Kidney epithelial cell (primary cell): Measurements from ENCODE around the gene MYO5C. TPM values are rescaled to one million over a fixed set of nuclear protein-coding genes. Genes with fewer than 3 reads are reported as not detected.

Experiments used
- DNase-seq: peaks from one replicate; pipeline ENCODE4 v3.0.0-alpha.2; 2010; ENCODE audit warnings: low read depth
- H3K27me3 ChIP-seq: 2 replicates; pipeline ENCODE4 v1.6.0; 2011; ENCODE audit warnings: low read length; ENCODE audit not compliant: control insufficient read depth, insufficient read depth
- H3K36me3 ChIP-seq: 2 replicates; pipeline ENCODE4 v1.5.1; 2011; ENCODE audit warnings: low read length; ENCODE audit not compliant: control insufficient read depth, insufficient read depth
- H3K4me3 ChIP-seq: 2 replicates; pipeline ENCODE4 v1.5.1; 2011; ENCODE audit warnings: low read depth, mild to moderate bottlenecking, control low read depth, low read length
- total RNA-seq: library from RNA; depleted of rRNA; stranded (reverse); fragments of >200 nt; gene quantifications from 2 replicates; pipeline ENCODE4 v1.2.3, GENCODE V29; 2015
- TF ChIP-seq, protein P1 (sequence below): IDR thresholded peaks from 2 replicates; pipeline ENCODE4 v1.5.1; 2011; ENCODE audit warnings: mild to moderate bottlenecking, moderate library complexity, low read length, control low read depth, inconsistent platforms; ENCODE audit not compliant: insufficient read depth, poor library complexity, severe bottlenecking

MYO5C gene
- total RNA-seq, 1 donor from 2014 or later: 26.4 TPM

DNA sequence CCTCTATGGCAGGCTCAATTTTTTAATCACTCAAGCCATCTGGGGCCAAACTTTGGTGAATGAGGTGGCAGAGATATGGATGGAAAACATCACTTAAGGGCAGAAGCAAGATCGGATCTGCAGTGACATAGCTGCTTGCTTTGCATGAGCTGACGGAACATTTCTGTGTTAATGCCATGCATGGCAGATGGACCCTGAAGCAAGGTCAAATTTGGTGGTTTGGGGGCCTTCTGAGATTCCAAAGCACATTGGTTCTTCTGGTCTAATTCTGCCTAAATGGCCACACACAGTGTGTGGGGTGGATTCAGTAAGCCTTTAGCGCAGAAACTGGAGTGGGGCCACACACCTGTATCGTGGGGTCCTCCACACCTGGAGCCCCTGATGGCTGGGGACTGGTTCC lies 144.7 kb downstream of the MYO5C start:
- TF ChIP-seq, protein P1, sequence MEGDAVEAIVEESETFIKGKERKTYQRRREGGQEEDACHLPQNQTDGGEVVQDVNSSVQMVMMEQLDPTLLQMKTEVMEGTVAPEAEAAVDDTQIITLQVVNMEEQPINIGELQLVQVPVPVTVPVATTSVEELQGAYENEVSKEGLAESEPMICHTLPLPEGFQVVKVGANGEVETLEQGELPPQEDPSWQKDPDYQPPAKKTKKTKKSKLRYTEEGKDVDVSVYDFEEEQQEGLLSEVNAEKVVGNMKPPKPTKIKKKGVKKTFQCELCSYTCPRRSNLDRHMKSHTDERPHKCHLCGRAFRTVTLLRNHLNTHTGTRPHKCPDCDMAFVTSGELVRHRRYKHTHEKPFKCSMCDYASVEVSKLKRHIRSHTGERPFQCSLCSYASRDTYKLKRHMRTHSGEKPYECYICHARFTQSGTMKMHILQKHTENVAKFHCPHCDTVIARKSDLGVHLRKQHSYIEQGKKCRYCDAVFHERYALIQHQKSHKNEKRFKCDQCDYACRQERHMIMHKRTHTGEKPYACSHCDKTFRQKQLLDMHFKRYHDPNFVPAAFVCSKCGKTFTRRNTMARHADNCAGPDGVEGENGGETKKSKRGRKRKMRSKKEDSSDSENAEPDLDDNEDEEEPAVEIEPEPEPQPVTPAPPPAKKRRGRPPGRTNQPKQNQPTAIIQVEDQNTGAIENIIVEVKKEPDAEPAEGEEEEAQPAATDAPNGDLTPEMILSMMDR: no peak
- H3K4me3 ChIP-seq: no peak overlapping the region
- peaks cover 2% of the 10 kb centered on the region for H3K36me3 ChIP-seq
- no peak for DNase-seq
- no peaks in the 10 kb centered on the region for H3K27me3 ChIP-seq

DNA sequence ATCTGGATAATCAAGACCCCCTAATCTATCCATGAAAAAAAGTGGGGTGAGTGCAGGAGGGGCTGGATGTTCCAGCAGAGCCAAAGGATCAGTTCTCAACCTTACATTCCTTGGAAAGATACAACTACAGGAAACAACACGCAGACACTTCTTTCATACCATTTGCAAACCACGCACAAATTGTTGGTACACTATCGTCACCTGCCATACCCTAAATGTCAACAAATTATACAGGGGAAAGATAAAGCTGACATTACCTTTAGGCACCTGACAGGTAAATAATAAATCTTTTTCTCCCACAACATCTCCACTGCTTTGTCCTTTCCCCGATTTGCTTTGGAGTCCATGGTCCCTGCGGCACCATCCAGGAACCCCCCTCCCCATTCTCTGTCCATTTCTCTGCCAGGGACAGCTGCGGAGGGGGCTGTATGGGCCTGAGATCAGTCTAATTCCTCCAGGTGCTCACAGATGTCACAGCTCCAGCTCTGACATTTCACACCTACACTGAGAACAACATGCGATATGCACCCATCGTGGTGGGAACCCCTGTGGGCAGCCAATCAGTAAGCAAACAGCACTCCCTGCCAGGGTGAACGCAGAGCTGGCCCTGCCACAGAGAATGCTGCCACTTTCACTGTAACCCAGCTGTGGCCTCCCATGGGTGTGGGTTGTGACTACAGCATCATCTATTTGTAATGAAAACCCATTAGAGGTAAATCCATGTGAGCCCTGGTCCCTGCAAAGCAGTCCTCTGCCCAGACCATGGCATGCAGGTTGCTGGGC lies 145.4 kb downstream of the MYO5C start:
- no peak for DNase-seq
- Histone ChIP-seq H3K4me3 (no peak overlapping the region), H3K27me3 (no peaks in the 10 kb centered on the region), H3K36me3 (peaks cover 2% of the 10 kb centered on the region)
- TF ChIP-seq, protein P1: no peak

DNA sequence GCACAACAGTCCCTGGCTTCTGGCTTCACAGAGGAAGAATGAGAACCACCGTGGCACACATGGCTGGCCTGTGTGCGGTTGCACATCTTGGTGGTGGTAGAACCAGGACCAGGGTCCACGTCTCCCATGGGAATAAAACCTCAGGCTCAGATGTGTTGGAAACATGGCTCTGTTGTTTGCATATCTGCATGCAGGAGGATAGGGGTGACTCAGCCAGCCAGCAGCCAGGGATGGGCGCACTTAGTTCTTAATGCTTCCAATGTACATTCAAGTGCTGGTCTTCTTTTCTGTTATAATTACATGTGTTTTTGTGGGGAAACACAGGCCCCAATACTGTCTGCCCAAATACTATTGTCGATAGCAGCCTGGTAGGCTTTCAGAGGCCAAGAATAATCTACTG lies 147.2 kb downstream of the MYO5C start:
- Histone ChIP-seq H3K27me3 (no peaks in the 10 kb centered on the region), H3K36me3 (peaks cover 2% of the 10 kb centered on the region), H3K4me3 (no peak overlapping the region)
- TF ChIP-seq, protein P1: no peak
- no peak for DNase-seq

DNA sequence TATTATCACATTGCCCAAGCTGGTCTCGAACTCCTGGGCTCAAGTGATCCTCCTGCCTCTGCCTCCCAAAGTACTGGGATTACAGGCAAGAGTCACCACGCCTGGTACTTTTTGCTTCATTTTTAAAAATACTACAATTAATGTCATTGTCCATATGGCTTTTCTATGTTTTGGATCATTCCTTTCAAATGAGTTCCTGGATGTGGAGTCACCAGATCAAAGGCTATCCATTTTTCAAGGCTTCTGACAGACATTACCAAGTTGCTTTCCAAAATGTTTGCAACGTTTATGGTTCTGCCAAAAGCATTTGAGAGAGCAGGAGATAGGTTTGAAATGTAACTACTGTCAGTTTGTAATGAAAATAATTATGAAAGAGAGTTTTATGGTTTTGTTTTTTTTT lies 148.8 kb downstream of the MYO5C start:
- peaks cover 2% of the 10 kb centered on the region for H3K36me3 ChIP-seq
- no peak overlapping the region for H3K4me3 ChIP-seq
- H3K27me3 ChIP-seq: no peaks in the 10 kb centered on the region
- TF ChIP-seq, protein P1: no peak
- DNase-seq: no peak

DNA sequence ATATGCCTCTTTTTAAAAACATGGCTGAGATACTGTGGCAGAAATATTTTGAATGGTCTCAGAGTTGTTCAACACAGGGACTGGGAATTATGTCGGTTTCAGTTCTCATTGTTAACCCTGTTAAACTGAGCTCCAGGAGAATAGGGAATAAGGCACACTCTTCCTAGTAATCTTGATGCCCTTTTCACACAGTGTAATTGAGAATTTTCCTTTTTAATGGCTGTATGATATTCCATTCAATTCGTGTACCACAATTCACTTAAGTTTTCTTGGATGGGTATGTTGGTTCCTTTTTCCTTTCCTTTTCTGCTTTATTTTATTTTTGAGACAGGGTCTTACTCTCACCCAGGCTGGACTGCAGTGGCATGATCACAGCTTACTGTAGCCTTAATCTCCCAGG lies 149.3 kb downstream of the MYO5C start:
- Histone ChIP-seq H3K36me3 (peaks cover 2% of the 10 kb centered on the region), H3K27me3 (no peaks in the 10 kb centered on the region), H3K4me3 (no peak overlapping the region)
- DNase-seq: no peak
- TF ChIP-seq, protein P1: no peak

DNA sequence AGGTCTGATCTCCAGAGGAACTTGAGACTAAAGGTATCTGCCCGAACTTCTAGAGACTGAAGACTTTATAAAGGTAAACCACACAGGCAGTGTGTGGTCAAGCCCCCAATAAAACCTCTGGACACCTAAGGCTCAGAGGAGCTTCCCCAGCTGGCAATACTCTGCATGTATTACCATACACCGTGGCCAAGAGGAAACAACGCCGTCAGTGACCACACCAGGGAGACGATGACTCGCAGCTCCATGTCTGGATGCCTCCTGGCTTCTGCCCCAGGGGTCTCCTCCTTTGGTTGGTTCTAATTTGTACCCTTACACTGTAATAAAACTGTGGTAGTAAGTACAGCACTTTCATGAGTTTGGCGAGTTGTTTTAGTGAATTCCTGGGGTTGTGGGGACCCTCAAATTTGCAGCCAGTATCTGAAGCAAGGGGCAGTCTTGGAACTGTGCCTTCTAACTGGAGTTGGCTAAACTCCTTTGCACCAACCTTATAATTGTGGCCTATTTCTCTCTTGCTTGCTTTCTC lies 150.9 kb downstream of the MYO5C start:
- TF ChIP-seq, protein P1: no peak
- no peak for DNase-seq
- peaks cover 1% of the 10 kb centered on the region for H3K36me3 ChIP-seq
- no peaks in the 10 kb centered on the region for H3K27me3 ChIP-seq
- H3K4me3 ChIP-seq: no peak overlapping the region
